ENCODE results near the gene THAP12.
"Not testable (repeated sequence)": the region's sequence is repeated elsewhere in the genome, so short reads cannot be mapped to it uniquely, and the experiment has no call there.

- not testable (repeated sequence) for TF ChIP-seq CTCF (conservative IDR thresholded peaks at IDR 0.05; ENCODE audit: low read depth, low read length); EZH2 (IDR thresholded peaks at IDR 0.05; ENCODE audit: low read length, unreplicated experiment)
Measured at GRCh38 chr11:76401484-76401883, 20.6 kb upstream of the THAP12 start.
